Vagina (tissue), 2 donors: ENCODE results near the gene PWWP2B. TPM values are rescaled to one million over a fixed set of nuclear protein-coding genes. Genes with fewer than 3 reads are reported as not detected.

ENCODE experiments used
- DNase-seq, 2 donors: peaks; one replicate each; pipeline ENCODE4 v3.0.0-alpha.2; 2017; ENCODE audit errors: extremely low spot score in 2 of 2
- H3K27ac ChIP-seq: fragments of 200-600 bp; sonication (generic); one replicate; pipeline ENCODE4 v1.5.1; 2019
- H3K27me3 ChIP-seq: fragments of 200-600 bp; sonication (generic); one replicate; pipeline ENCODE4 v1.5.1; 2019
- H3K36me3 ChIP-seq, 2 donors: fragments of 200-600 bp; sonication (generic); one replicate each; pipeline ENCODE4 v1.5.1; 2017 to 2019
- H3K4me1 ChIP-seq: fragments of 200-600 bp; sonication (generic); one replicate; pipeline ENCODE4 v1.5.1; 2019
- H3K4me3 ChIP-seq, 2 donors: fragments of 200-600 bp; sonication (generic); 1 replicate in 1 of 2; 2 replicates in 1 of 2; pipeline ENCODE4 v1.5.1; 2016 to 2019
- H3K9me3 ChIP-seq: fragments of 200-600 bp; sonication (generic); one replicate; pipeline ENCODE4 v1.5.1; 2019
- CTCF ChIP-seq, 3 experiments: fragments of 450-650 bp in 2 of 3; fragments of 200-600 bp in 1 of 3; sonication (generic) in 1 of 3; IDR thresholded peaks; one replicate each; pipeline ENCODE4 v1.5.1; 2017 to 2019; ENCODE audit warnings: antibody characterized with exemption in 3 of 3, mild to moderate bottlenecking in 2 of 3, moderate library complexity in 2 of 3
- POLR2A ChIP-seq, 2 donors: fragments of 450-650 bp; IDR thresholded peaks; one replicate each; pipeline ENCODE4 v1.6.1; 2017; ENCODE audit warnings: antibody characterized with exemption in 2 of 2, mild to moderate bottlenecking in 2 of 2, moderate library complexity in 2 of 2
- POLR2AphosphoS5 ChIP-seq, 2 donors: sonication (generic); formaldehyde crosslinking; IDR thresholded peaks; one replicate each; pipeline ENCODE4 v1.9.0; 2017; ENCODE audit warnings: antibody characterized with exemption in 2 of 2, mild to moderate bottlenecking in 2 of 2, low read depth in 1 of 2; ENCODE audit not compliant: insufficient read depth in 1 of 2
- intact Hi-C: fragments of 100-400 bp; cut with DNase I; formaldehyde crosslinking; loops from one replicate; pipeline ENCODE4 v1.15.1; 2023
- total RNA-seq: library from RNA; depleted of rRNA; stranded (reverse); fragments of >200 nt; gene quantifications from one replicate; pipeline ENCODE4 v1.2.3, GENCODE V29; 2016

The PWWP2B gene
- total RNA-seq, 1 donor from 2014 or later: 14.7 TPM

GRCh38 chr10:132420469-132420980 is 23.5 kb downstream of the PWWP2B start:
- Histone ChIP-seq H3K36me3 (peaks cover 0 to 4% of the 10 kb centered on the region in 2 donors), H3K9me3 (no peaks in the 10 kb centered on the region), H3K4me3 (no peak overlapping the region), H3K4me1 (peaks cover 64% of the 10 kb centered on the region), H3K27ac (peak overlapping the region; percentile 87), H3K27me3 (no peaks in the 10 kb centered on the region)
- intact Hi-C loops: no loop called here
- TF ChIP-seq POLR2A (IDR thresholded peaks at IDR 0.05) (no peak), POLR2AphosphoS5 (IDR thresholded peaks at IDR 0.05; ENCODE audit: insufficient read depth in 1 of 2, low read depth in 1 of 2) (no peak), CTCF (IDR thresholded peaks at IDR 0.05) (no peak)
- no peak for DNase-seq

GRCh38 chr10:132420981-132421846 is 24.2 kb downstream of the PWWP2B start:
- Histone ChIP-seq H3K27me3 (no peaks in the 10 kb centered on the region), H3K4me1 (peaks cover 64% of the 10 kb centered on the region), H3K4me3 (peak overlapping the region in 1 of 2 donors; percentile 10), H3K36me3 (peaks cover 0 to 4% of the 10 kb centered on the region in 2 donors), H3K9me3 (no peaks in the 10 kb centered on the region), H3K27ac (peak overlapping the region; percentile 87)
- intact Hi-C loops: no loop called here
- DNase-seq: no peak
- TF ChIP-seq POLR2A (IDR thresholded peaks at IDR 0.05) (no peak), POLR2AphosphoS5 (IDR thresholded peaks at IDR 0.05; ENCODE audit: insufficient read depth in 1 of 2, low read depth in 1 of 2) (peak in 1 of 2 donors; percentile 57)

- Histone ChIP-seq H3K27ac (peak overlapping the region; percentile 87), H3K36me3 (peaks cover 0 to 4% of the 10 kb centered on the region in 2 donors), H3K27me3 (no peaks in the 10 kb centered on the region), H3K4me3 (no peak overlapping the region), H3K4me1 (peaks cover 64% of the 10 kb centered on the region), H3K9me3 (no peaks in the 10 kb centered on the region)
- intact Hi-C loops: no loop called here
- DNase-seq: no peak
- TF ChIP-seq POLR2AphosphoS5 (IDR thresholded peaks at IDR 0.05; ENCODE audit: insufficient read depth in 1 of 2, low read depth in 1 of 2) (no peak), CTCF (IDR thresholded peaks at IDR 0.05) (no peak), POLR2A (IDR thresholded peaks at IDR 0.05) (no peak)
Measured at GRCh38 chr10:132421847-132422751, 25.1 kb downstream of the PWWP2B start.

GRCh38 chr10:132422903-132423825 is 26.2 kb downstream of the PWWP2B start:
- Histone ChIP-seq H3K27me3 (no peaks in the 10 kb centered on the region), H3K9me3 (no peaks in the 10 kb centered on the region), H3K4me1 (peaks cover 59% of the 10 kb centered on the region), H3K4me3 (no peak overlapping the region), H3K36me3 (no peaks in the 10 kb centered on the region), H3K27ac (peak overlapping the region; percentile 87)
- intact Hi-C loops: no loop called here
- no peak for TF ChIP-seq POLR2AphosphoS5 (IDR thresholded peaks at IDR 0.05; ENCODE audit: insufficient read depth in 1 of 2, low read depth in 1 of 2)
- TF ChIP-seq CTCF (IDR thresholded peaks at IDR 0.05): no peak
- no peak for TF ChIP-seq POLR2A (IDR thresholded peaks at IDR 0.05)
- no peak for DNase-seq
